Bronchial epithelial cell (primary cell): ENCODE results near the gene CBX2. TPM values are rescaled to one million over a fixed set of nuclear protein-coding genes. Genes with fewer than 3 reads are reported as not detected.
A peak's percentile ranks its signal among the peaks of the same experiment; 100 is the strongest.

ENCODE experiments used
- DNase-seq: peaks from one replicate; pipeline ENCODE4 v3.0.0-alpha.2; 2010; ENCODE audit warnings: low read depth
- FAIRE-seq: peaks from 2 replicates; lab custom pipeline; 2011; peaks lifted over from hg19 to GRCh38; lab: Jason Lieb, UNC
- H3K27me3 ChIP-seq: 2 replicates; pipeline ENCODE4 v1.5.1; 2011; ENCODE audit warnings: low read length; ENCODE audit not compliant: control insufficient read depth, insufficient read depth
- H3K36me3 ChIP-seq: 2 replicates; pipeline ENCODE4 v1.5.1; 2011; ENCODE audit warnings: low read length; ENCODE audit not compliant: control insufficient read depth, insufficient read depth
- H3K4me3 ChIP-seq: 2 replicates; pipeline ENCODE4 v1.5.1; 2011; ENCODE audit warnings: mild to moderate bottlenecking, low read depth, low read length, control low read depth
- CTCF ChIP-seq: IDR thresholded peaks from 2 replicates; pipeline ENCODE4 v1.5.1; 2011; ENCODE audit warnings: mild to moderate bottlenecking, moderate library complexity, low read length, control low read depth, inconsistent platforms; ENCODE audit not compliant: insufficient read depth, severe bottlenecking
- total RNA-seq: library from RNA; depleted of rRNA; stranded (reverse); fragments of >200 nt; gene quantifications from 2 replicates; pipeline ENCODE4 v1.2.1, GENCODE V29; 2014

Gene CBX2
- total RNA-seq, 1 donor from 2014 or later: 1.1 TPM

GRCh38 chr17:79741401-79741750, 36.6 kb upstream of the CBX2 start:
- peaks cover 29% of the 10 kb centered on the region for H3K27me3 ChIP-seq
- H3K36me3 ChIP-seq: no peaks in the 10 kb centered on the region
- H3K4me3 ChIP-seq: no peak overlapping the region
- DNase-seq (no peak), FAIRE-seq (no peak)
- no peak for TF ChIP-seq CTCF

GRCh38 chr17:79741751-79742588, 36.0 kb upstream of the CBX2 start:
- Histone ChIP-seq H3K36me3 (no peaks in the 10 kb centered on the region), H3K4me3 (no peak overlapping the region), H3K27me3 (peaks cover 35% of the 10 kb centered on the region)
- FAIRE-seq (no peak), DNase-seq (peak; percentile 27)
- peak; percentile 88 for TF ChIP-seq CTCF

GRCh38 chr17:79742589-79742918, 35.4 kb upstream of the CBX2 start:
- Histone ChIP-seq H3K27me3 (peaks cover 41% of the 10 kb centered on the region), H3K36me3 (no peaks in the 10 kb centered on the region), H3K4me3 (no peak overlapping the region)
- DNase-seq (no peak), FAIRE-seq (no peak)
- no peak for TF ChIP-seq CTCF

GRCh38 chr17:79742951-79743476, 34.9 kb upstream of the CBX2 start:
- no peak for TF ChIP-seq CTCF
- DNase-seq: no peak
- no peak overlapping the region for H3K4me3 ChIP-seq
- H3K36me3 ChIP-seq: no peaks in the 10 kb centered on the region
- peaks cover 45% of the 10 kb centered on the region for H3K27me3 ChIP-seq
- FAIRE-seq: no peak

- no peak for TF ChIP-seq CTCF
- no peak for DNase-seq
- no peak for FAIRE-seq
- Histone ChIP-seq H3K36me3 (no peaks in the 10 kb centered on the region), H3K4me3 (no peak overlapping the region), H3K27me3 (peaks cover 49% of the 10 kb centered on the region)
Measured at GRCh38 chr17:79743614-79744013, 34.3 kb upstream of the CBX2 start.
